ENCODE data around the gene PPP4R3A. TPM values are rescaled to one million over a fixed set of nuclear protein-coding genes. Genes with fewer than 3 reads are reported as not detected.

The PPP4R3A gene
- total and polyA plus RNA-seq, 2 donors (not counting 3 experiments of a cell fraction or from before 2014, with no cell fraction given) = 20.5 to 77.0 TPM

DNA sequence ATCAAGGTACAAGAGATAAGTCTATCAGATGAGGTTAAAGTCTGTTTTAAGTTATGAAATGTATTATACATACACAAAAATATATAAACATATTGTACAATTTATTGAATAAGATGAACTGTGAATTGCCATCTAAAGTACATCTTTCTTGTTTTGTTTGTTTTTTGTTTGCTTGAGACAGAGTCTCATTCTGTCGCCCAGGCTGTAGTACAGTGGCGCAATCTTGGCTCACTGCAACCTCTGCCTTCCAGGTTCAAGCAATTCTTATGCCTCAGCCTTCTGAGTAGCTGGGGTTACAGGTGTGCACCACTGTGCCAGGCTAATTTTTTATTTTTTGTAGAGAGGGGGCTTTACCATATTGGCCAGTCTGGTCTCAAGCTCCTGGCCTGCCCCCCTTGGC lies 10.0 kb upstream of the PPP4R3A start:
- no peak overlapping the region for H3K4me2 ChIP-seq (ENCODE audit: insufficient read depth, low read length)
- no TSS peak for BruUV-seq (replicated peaks)
- H3K9ac ChIP-seq (replicated peaks; ENCODE audit: extremely low read depth, insufficient read depth, low read length) = no peak overlapping the region
- H3K4me1 ChIP-seq (ENCODE audit: control insufficient read depth, extremely low read depth, insufficient read depth, low read length) = no peaks in the 10 kb centered on the region
- POLR2A ChIA-PET = no interaction called here
- no peaks in the 10 kb centered on the region for H3K9me1 ChIP-seq (replicated peaks; ENCODE audit: control insufficient read depth, extremely low read depth, insufficient read depth, low read length)
- no peaks in the 10 kb centered on the region for H3K27me3 ChIP-seq (ENCODE audit: control insufficient read depth in 2 of 2, insufficient read depth in 2 of 2, low read length in 2 of 2)
- intact Hi-C loops (cut with micrococcal nuclease) = no loop called here
- H4K20me1 ChIP-seq (replicated peaks; ENCODE audit: control insufficient read depth, extremely low read depth, insufficient read depth, low read length) = no peaks in the 10 kb centered on the region
- no peak overlapping the region for H3K4me3 ChIP-seq (replicated peaks in 1 of 3; ENCODE audit: insufficient read depth in 1 of 3, low read depth in 1 of 3, low read length in 3 of 3)
- dilution Hi-C loops (cut with MboI; ENCODE audit: extremely low pct_ligation_motif_present, low sequenced_read_pairs) = no loop called here
- H2AFZ ChIP-seq (ENCODE audit: low read depth, low read length) = no peak overlapping the region
- no peak overlapping the region for H3K27ac ChIP-seq (ENCODE audit: insufficient read depth, low read depth, low read length)
- CTCF ChIA-PET = no interaction called here
- TF ChIP-seq GATA2 (IDR thresholded peaks at IDR 0.05; ENCODE audit: insufficient read depth, insufficient read length, low read depth, low read length) (no peak), EZH2 (IDR thresholded peaks at IDR 0.05; ENCODE audit: borderline replicate concordance, low read depth, low read length, severe bottlenecking) (no peak), POLR2AphosphoS5 (IDR thresholded peaks at IDR 0.05; ENCODE audit: insufficient read depth, low read depth, low read length) (no peak), JUN (IDR thresholded peaks at IDR 0.05; ENCODE audit: borderline replicate concordance, insufficient read depth, insufficient read length, low read depth) (no peak), POLR2A (IDR thresholded peaks at IDR 0.05; ENCODE audit: low read depth, low read length) (no peak), FOS (IDR thresholded peaks at IDR 0.05; ENCODE audit: borderline replicate concordance, insufficient read depth, low read length) (no peak), MYC (IDR thresholded peaks at IDR 0.05; ENCODE audit: low read depth, low read length) (no peak)
- TF ChIP-seq, protein P1, sequence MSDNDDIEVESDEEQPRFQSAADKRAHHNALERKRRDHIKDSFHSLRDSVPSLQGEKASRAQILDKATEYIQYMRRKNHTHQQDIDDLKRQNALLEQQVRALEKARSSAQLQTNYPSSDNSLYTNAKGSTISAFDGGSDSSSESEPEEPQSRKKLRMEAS (IDR thresholded peaks at IDR 0.05; ENCODE audit: insufficient read depth, insufficient read length) = no peak
- FAIRE-seq (no peak), DNase-seq (ENCODE audit: low read depth, low spot score) (no peak)
- no peaks in the 10 kb centered on the region for H3K36me3 ChIP-seq (ENCODE audit: control insufficient read depth in 2 of 2, extremely low read depth in 1 of 2, insufficient read depth in 2 of 2, low read length in 2 of 2)
- H3K9me3 ChIP-seq (replicated peaks; ENCODE audit: control insufficient read depth, insufficient read depth, low read length) = no peaks in the 10 kb centered on the region
- no peaks in the 10 kb centered on the region for H3K79me2 ChIP-seq (ENCODE audit: control insufficient read depth, insufficient read depth, low read length)
